ENCODE data around the gene HMCN1. TPM values are rescaled to one million over a fixed set of nuclear protein-coding genes. Genes with fewer than 3 reads are reported as not detected.

The HMCN1 gene
- polyA plus RNA-seq, 1 donor = 4.2 TPM

DNA sequence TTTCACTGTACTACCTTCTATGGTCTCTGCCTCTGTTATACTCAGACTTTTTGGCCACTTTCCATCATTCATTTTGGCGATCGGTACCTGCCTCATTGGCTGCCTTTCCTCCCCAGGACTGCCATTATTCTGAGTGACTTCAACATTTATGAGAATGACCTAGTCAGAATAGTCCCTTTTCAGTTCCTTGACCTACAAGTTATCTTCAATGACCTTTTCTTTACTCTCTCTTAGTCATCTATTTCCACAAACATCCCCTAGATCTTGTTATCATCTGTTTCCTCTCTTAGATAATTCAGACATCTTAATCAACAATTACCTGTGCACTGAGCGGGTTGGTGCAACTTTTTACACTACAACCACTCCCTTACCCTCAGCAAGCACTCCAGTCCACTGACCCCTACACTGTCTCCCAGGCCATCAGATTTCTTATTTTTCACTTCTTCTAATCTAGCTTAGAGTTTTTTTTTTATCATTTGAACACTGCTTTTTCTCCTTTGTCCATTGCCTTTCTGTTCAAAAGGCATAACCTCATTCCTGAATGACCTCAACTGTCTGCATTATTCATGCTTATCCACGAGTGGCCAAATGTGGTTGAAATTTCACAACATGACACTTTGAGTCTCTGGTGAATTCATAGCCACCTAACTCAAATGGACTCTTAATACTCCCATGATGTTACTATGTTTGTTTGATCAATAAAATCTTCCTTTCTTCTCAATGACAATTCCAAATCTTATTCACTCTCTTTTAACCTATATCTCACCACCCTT is 112.7 kb downstream of the HMCN1 start:
- Histone ChIP-seq H3K36me3 (ENCODE audit: control insufficient read depth, insufficient read depth, low read length) (no peaks in the 10 kb centered on the region), H3K9me3 (ENCODE audit: control insufficient read depth, low read depth, low read length) (no peaks in the 10 kb centered on the region), H3K27me3 (ENCODE audit: control insufficient read depth, insufficient read depth, low read length) (no peaks in the 10 kb centered on the region), H3K27ac (ENCODE audit: low read length) (no peak overlapping the region), H3K4me1 (ENCODE audit: control insufficient read depth, insufficient read depth, low read length) (no peaks in the 10 kb centered on the region), H3K4me3 (ENCODE audit: low read length) (no peak overlapping the region)
- 78% methylated on average over 3 of the region's 4 CpGs for WGBS (ENCODE audit: insufficient coverage, low lambda C conversion rate)
- DNase-seq = no peak

GRCh38 chr1:185849014-185849413 is 114.8 kb downstream of the HMCN1 start:
- H3K36me3 ChIP-seq (ENCODE audit: control insufficient read depth, insufficient read depth, low read length) = no peaks in the 10 kb centered on the region
- no peaks in the 10 kb centered on the region for H3K9me3 ChIP-seq (ENCODE audit: control insufficient read depth, low read depth, low read length)
- WGBS (ENCODE audit: insufficient coverage, low lambda C conversion rate) = no CpG with 5 or more reads among the region's 1 CpG
- DNase-seq = no peak
- H3K27ac ChIP-seq (ENCODE audit: low read length) = no peak overlapping the region
- no peaks in the 10 kb centered on the region for H3K27me3 ChIP-seq (ENCODE audit: control insufficient read depth, insufficient read depth, low read length)
- H3K4me3 ChIP-seq (ENCODE audit: low read length) = no peak overlapping the region
- H3K4me1 ChIP-seq (ENCODE audit: control insufficient read depth, insufficient read depth, low read length) = no peaks in the 10 kb centered on the region

- no peak for DNase-seq
- Histone ChIP-seq H3K4me1 (ENCODE audit: control insufficient read depth, insufficient read depth, low read length) (no peaks in the 10 kb centered on the region), H3K9me3 (ENCODE audit: control insufficient read depth, low read depth, low read length) (no peaks in the 10 kb centered on the region), H3K27ac (ENCODE audit: low read length) (no peak overlapping the region), H3K36me3 (ENCODE audit: control insufficient read depth, insufficient read depth, low read length) (no peaks in the 10 kb centered on the region), H3K27me3 (ENCODE audit: control insufficient read depth, insufficient read depth, low read length) (no peaks in the 10 kb centered on the region), H3K4me3 (ENCODE audit: low read length) (no peak overlapping the region)
- no CpG with 5 or more reads among the region's 1 CpG for WGBS (ENCODE audit: insufficient coverage, low lambda C conversion rate)
Observed at GRCh38 chr1:185850366-185850765, 116.2 kb downstream of the HMCN1 start.

DNA sequence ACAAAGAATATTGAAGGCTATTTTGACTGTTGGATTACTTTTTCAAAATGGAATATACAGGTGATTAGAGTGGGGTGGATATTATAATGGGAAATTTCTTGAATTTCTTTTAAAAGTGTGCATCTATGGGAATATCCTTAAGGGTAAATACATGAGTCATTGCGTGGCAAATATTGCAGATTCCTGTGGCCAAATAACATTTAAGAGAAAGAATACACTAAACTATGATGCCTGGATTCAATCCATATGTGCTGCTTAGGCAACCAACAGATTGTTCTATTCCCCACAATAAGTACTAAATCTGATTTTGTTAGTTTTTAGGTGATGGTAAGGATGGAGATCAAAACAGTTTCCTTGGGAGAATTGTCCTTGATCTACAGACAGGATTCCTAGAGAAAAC is 119.5 kb downstream of the HMCN1 start:
- WGBS (ENCODE audit: insufficient coverage, low lambda C conversion rate) = 100% methylated on average over 1 of the region's 1 CpG
- Histone ChIP-seq H3K27ac (ENCODE audit: low read length) (no peak overlapping the region), H3K27me3 (ENCODE audit: control insufficient read depth, insufficient read depth, low read length) (no peaks in the 10 kb centered on the region), H3K36me3 (ENCODE audit: control insufficient read depth, insufficient read depth, low read length) (no peaks in the 10 kb centered on the region), H3K4me3 (ENCODE audit: low read length) (no peak overlapping the region), H3K9me3 (ENCODE audit: control insufficient read depth, low read depth, low read length) (no peaks in the 10 kb centered on the region), H3K4me1 (ENCODE audit: control insufficient read depth, insufficient read depth, low read length) (no peaks in the 10 kb centered on the region)
- no peak for DNase-seq

- no peaks in the 10 kb centered on the region for H3K27me3 ChIP-seq (ENCODE audit: control insufficient read depth, insufficient read depth, low read length)
- no peak overlapping the region for H3K4me3 ChIP-seq (ENCODE audit: low read length)
- no peak for DNase-seq
- no peaks in the 10 kb centered on the region for H3K9me3 ChIP-seq (ENCODE audit: control insufficient read depth, low read depth, low read length)
- no peak overlapping the region for H3K27ac ChIP-seq (ENCODE audit: low read length)
- no peaks in the 10 kb centered on the region for H3K4me1 ChIP-seq (ENCODE audit: control insufficient read depth, insufficient read depth, low read length)
- H3K36me3 ChIP-seq (ENCODE audit: control insufficient read depth, insufficient read depth, low read length) = no peaks in the 10 kb centered on the region
- WGBS (ENCODE audit: insufficient coverage, low lambda C conversion rate) = 56% methylated on average over 3 of the region's 3 CpGs
Observed at GRCh38 chr1:185856482-185856881, 122.3 kb downstream of the HMCN1 start.

DNA sequence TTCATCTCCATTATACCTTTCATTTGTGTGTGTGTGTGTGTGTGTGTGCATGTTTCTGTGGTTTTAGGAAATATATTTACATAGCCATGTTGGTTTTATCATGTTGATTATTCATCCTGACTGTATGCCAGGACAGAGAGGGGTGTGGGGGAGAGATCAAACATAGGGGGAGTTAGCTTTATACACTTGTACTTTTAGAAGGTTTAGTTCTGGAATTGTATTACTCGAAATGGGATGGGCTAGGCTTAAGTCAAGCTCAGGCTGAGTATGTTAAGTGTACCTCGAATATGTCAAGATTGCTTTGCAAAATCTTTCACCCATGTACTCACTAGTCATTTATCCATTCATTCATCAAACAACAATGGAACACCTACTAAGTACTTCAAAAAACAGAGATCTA is 123.3 kb downstream of the HMCN1 start:
- no CpG with 5 or more reads among the region's 2 CpGs for WGBS (ENCODE audit: insufficient coverage, low lambda C conversion rate)
- no peaks in the 10 kb centered on the region for H3K4me1 ChIP-seq (ENCODE audit: control insufficient read depth, insufficient read depth, low read length)
- no peaks in the 10 kb centered on the region for H3K36me3 ChIP-seq (ENCODE audit: control insufficient read depth, insufficient read depth, low read length)
- no peaks in the 10 kb centered on the region for H3K9me3 ChIP-seq (ENCODE audit: control insufficient read depth, low read depth, low read length)
- no peaks in the 10 kb centered on the region for H3K27me3 ChIP-seq (ENCODE audit: control insufficient read depth, insufficient read depth, low read length)
- H3K27ac ChIP-seq (ENCODE audit: low read length) = no peak overlapping the region
- no peak for DNase-seq
- H3K4me3 ChIP-seq (ENCODE audit: low read length) = no peak overlapping the region

GRCh38 chr1:185860311-185860710 is 126.1 kb downstream of the HMCN1 start:
- Histone ChIP-seq H3K4me3 (ENCODE audit: low read length) (no peak overlapping the region), H3K36me3 (ENCODE audit: control insufficient read depth, insufficient read depth, low read length) (no peaks in the 10 kb centered on the region), H3K4me1 (ENCODE audit: control insufficient read depth, insufficient read depth, low read length) (peaks cover 4% of the 10 kb centered on the region), H3K9me3 (ENCODE audit: control insufficient read depth, low read depth, low read length) (no peaks in the 10 kb centered on the region), H3K27ac (ENCODE audit: low read length) (no peak overlapping the region), H3K27me3 (ENCODE audit: control insufficient read depth, insufficient read depth, low read length) (no peaks in the 10 kb centered on the region)
- WGBS (ENCODE audit: insufficient coverage, low lambda C conversion rate) = no CpG with 5 or more reads among the region's 1 CpG
- no peak for DNase-seq

GRCh38 chr1:185860859-185861258 is 126.7 kb downstream of the HMCN1 start:
- no peak overlapping the region for H3K4me3 ChIP-seq (ENCODE audit: low read length)
- DNase-seq = no peak
- no peaks in the 10 kb centered on the region for H3K27me3 ChIP-seq (ENCODE audit: control insufficient read depth, insufficient read depth, low read length)
- no peaks in the 10 kb centered on the region for H3K9me3 ChIP-seq (ENCODE audit: control insufficient read depth, low read depth, low read length)
- no peak overlapping the region for H3K27ac ChIP-seq (ENCODE audit: low read length)
- no peaks in the 10 kb centered on the region for H3K36me3 ChIP-seq (ENCODE audit: control insufficient read depth, insufficient read depth, low read length)
- no CpG with 5 or more reads among the region's 1 CpG for WGBS (ENCODE audit: insufficient coverage, low lambda C conversion rate)
- peaks cover 4% of the 10 kb centered on the region for H3K4me1 ChIP-seq (ENCODE audit: control insufficient read depth, insufficient read depth, low read length)

DNA sequence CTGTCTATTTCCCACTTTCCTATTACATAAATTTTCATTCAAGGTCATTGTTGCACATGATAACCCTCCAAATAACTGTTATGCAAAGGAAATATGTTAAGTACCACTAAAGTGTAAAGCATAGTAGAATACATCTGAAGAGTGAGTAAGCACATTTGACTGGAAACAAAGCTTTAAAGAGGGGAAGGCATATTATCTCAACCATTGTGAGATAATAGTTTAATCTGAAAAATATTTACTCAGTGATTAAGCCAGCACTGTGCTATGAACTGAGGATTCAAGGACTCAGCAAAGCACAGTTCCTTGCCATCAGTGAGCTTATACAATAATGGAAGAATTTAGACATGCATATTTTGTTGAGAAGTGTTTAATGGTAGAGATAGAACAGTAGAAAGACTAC is 127.4 kb downstream of the HMCN1 start:
- H3K36me3 ChIP-seq (ENCODE audit: control insufficient read depth, insufficient read depth, low read length) = no peaks in the 10 kb centered on the region
- H3K4me1 ChIP-seq (ENCODE audit: control insufficient read depth, insufficient read depth, low read length) = peaks cover 4% of the 10 kb centered on the region
- H3K4me3 ChIP-seq (ENCODE audit: low read length) = no peak overlapping the region
- H3K27ac ChIP-seq (ENCODE audit: low read length) = no peak overlapping the region
- no peaks in the 10 kb centered on the region for H3K27me3 ChIP-seq (ENCODE audit: control insufficient read depth, insufficient read depth, low read length)
- DNase-seq = no peak
- H3K9me3 ChIP-seq (ENCODE audit: control insufficient read depth, low read depth, low read length) = no peaks in the 10 kb centered on the region

DNA sequence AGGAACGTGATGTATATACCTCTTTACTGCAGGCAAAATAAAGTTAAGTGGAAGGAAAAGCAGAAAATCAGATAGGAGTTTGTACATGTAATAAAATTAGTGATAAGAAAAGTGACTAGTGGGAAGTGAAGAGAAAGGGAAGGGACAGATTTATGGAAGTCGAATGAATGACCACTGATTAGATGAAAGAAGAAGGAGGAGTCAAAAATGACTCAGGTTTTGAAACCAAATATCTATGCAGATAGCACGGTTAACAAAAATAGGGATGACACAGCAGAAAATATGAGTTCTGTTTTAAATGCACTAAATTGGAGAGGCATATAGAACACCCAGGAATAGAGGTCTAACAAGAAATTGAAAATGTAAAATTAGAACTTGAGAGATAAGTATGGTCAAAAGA is 128.0 kb downstream of the HMCN1 start:
- no peaks in the 10 kb centered on the region for H3K36me3 ChIP-seq (ENCODE audit: control insufficient read depth, insufficient read depth, low read length)
- no peaks in the 10 kb centered on the region for H3K9me3 ChIP-seq (ENCODE audit: control insufficient read depth, low read depth, low read length)
- peaks cover 4% of the 10 kb centered on the region for H3K4me1 ChIP-seq (ENCODE audit: control insufficient read depth, insufficient read depth, low read length)
- no peak for DNase-seq
- WGBS (ENCODE audit: insufficient coverage, low lambda C conversion rate) = 19% methylated on average over 3 of the region's 3 CpGs
- no peak overlapping the region for H3K4me3 ChIP-seq (ENCODE audit: low read length)
- H3K27me3 ChIP-seq (ENCODE audit: control insufficient read depth, insufficient read depth, low read length) = no peaks in the 10 kb centered on the region
- H3K27ac ChIP-seq (ENCODE audit: low read length) = no peak overlapping the region

DNA sequence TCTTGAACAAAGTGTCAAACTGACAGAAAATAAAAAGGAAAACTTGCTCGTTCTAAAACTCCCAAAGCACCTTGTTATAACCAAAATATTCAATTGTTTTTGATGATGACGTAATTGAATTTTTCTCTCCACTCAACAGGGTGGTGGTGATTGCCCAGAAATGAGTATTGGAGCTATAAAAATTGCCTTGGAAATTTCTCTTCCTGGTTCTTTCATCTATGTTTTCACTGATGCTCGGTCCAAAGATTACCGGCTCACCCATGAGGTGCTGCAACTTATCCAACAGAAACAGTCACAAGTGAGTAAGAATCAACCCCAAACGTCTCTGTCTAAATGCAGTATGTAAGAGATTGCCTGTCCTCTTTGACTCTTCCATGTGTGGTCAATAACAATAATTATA is 130.1 kb downstream of the HMCN1 start:
- WGBS (ENCODE audit: insufficient coverage, low lambda C conversion rate) = no CpG with 5 or more reads among the region's 5 CpGs
- no peak overlapping the region for H3K27ac ChIP-seq (ENCODE audit: low read length)
- H3K4me3 ChIP-seq (ENCODE audit: low read length) = no peak overlapping the region
- H3K27me3 ChIP-seq (ENCODE audit: control insufficient read depth, insufficient read depth, low read length) = no peaks in the 10 kb centered on the region
- H3K4me1 ChIP-seq (ENCODE audit: control insufficient read depth, insufficient read depth, low read length) = peaks cover 4% of the 10 kb centered on the region
- peak in 1 of 2 donors; percentile 19 for DNase-seq
- no peaks in the 10 kb centered on the region for H3K9me3 ChIP-seq (ENCODE audit: control insufficient read depth, low read depth, low read length)
- H3K36me3 ChIP-seq (ENCODE audit: control insufficient read depth, insufficient read depth, low read length) = no peaks in the 10 kb centered on the region
